A673 (cell line): Measurements from ENCODE around the gene TMC1. TPM values are rescaled to one million over a fixed set of nuclear protein-coding genes. Genes with fewer than 3 reads are reported as not detected.

ENCODE experiments used
- BruUV-seq: library from RNA; stranded (reverse); fragments of 400-500 nt; replicated peaks from 2 replicates; lab custom pipeline; 2021; lab: Mats Ljungman, UMichigan
- CTCF ChIA-PET: fragments of 300-600 bp; sonication (Branson Sonifier 250); formaldehyde crosslinking; loops from one replicate; lab custom pipeline; 2022; ENCODE audit warnings: antibody characterized with exemption; lab: Charles Lee
- POLR2A ChIA-PET: fragments of 300-600 bp; sonication (Branson Sonifier 250); formaldehyde crosslinking; loops from one replicate; lab custom pipeline; 2022; ENCODE audit warnings: antibody characterized with exemption; ENCODE audit not compliant: low non-redundant PET; lab: Charles Lee
- DNase-seq: peaks from one replicate; pipeline ENCODE4 v3.0.0-alpha.2; 2015; ENCODE audit warnings: low spot score
- H3K27ac ChIP-seq: fragments of 200-600 bp; sonication (generic); 2 replicates; pipeline ENCODE4 v1.5.1; 2016; ENCODE audit warnings: mixed run types, low read depth, mild to moderate bottlenecking, mixed read lengths, antibody characterized with exemption, low read length; ENCODE audit not compliant: poor library complexity, severe bottlenecking
- H3K27me3 ChIP-seq: fragments of 200-600 bp; sonication (generic); replicated peaks from 2 replicates; pipeline ENCODE4 v1.6.1; 2017; ENCODE audit warnings: mixed run types, low read depth, mild to moderate bottlenecking, mixed read lengths, antibody characterized with exemption, low read length; ENCODE audit not compliant: insufficient read depth, poor library complexity
- H3K36me3 ChIP-seq: fragments of 200-600 bp; sonication (generic); 2 replicates; pipeline ENCODE4 v1.6.1; 2016; ENCODE audit warnings: mixed run types, mild to moderate bottlenecking, mixed read lengths, antibody characterized with exemption, low read length; ENCODE audit not compliant: insufficient read depth, poor library complexity, severe bottlenecking
- H3K4me1 ChIP-seq: fragments of 200-600 bp; sonication (generic); 2 replicates; pipeline ENCODE4 v1.6.1; 2017; ENCODE audit warnings: mixed run types, mild to moderate bottlenecking, mixed read lengths, antibody characterized with exemption, low read length; ENCODE audit not compliant: insufficient read depth, poor library complexity, severe bottlenecking
- H3K4me3 ChIP-seq: fragments of 200-600 bp; sonication (generic); 2 replicates; pipeline ENCODE4 v1.5.1; 2016; ENCODE audit warnings: low read depth, mixed run types, mild to moderate bottlenecking, mixed read lengths, low read length; ENCODE audit not compliant: poor library complexity, severe bottlenecking
- H3K9me3 ChIP-seq: fragments of 200-600 bp; sonication (generic); 2 replicates; pipeline ENCODE4 v1.6.1; 2016; ENCODE audit warnings: mixed run types, low read depth, mild to moderate bottlenecking, mixed read lengths, antibody characterized with exemption, low read length; ENCODE audit not compliant: poor library complexity, severe bottlenecking
- EZH2 ChIP-seq: fragments of 200-600 bp; sonication (generic); IDR thresholded peaks from 2 replicates; pipeline ENCODE4 v1.6.1; 2017; ENCODE audit warnings: borderline replicate concordance, low read depth, mild to moderate bottlenecking, mixed read lengths, antibody characterized with exemption, low read length; ENCODE audit not compliant: poor library complexity, severe bottlenecking
- intact Hi-C: fragments of 100-400 bp; cut with micrococcal nuclease; formaldehyde crosslinking; loops from one replicate; pipeline ENCODE4 v1.10.0; 2022; ENCODE audit not compliant: unreplicated experiment
- total RNA-seq: library from RNA; stranded (reverse); gene quantifications from 2 replicates; pipeline ENCODE4 v1.2.3, GENCODE V29; 2021
- TF ChIP-seq, protein P1 (sequence below): fragments of 300-800, 200-600 bp; sonication (generic); conservative IDR thresholded peaks from 2 replicates; pipeline ENCODE4 v1.5.1; 2017; ENCODE audit warnings: low read depth, mild to moderate bottlenecking, antibody characterized with exemption, low read length, moderate library complexity, mixed read lengths

The TMC1 gene
- total RNA-seq, 1 experiment from 2014 or later, result 0.75 TPM

- no TSS peak for BruUV-seq
- intact Hi-C loops, result no loop called here
- H3K4me1 ChIP-seq, result no peaks in the 10 kb centered on the region
- CTCF ChIA-PET, result no interaction called here
- TF ChIP-seq, protein P1, sequence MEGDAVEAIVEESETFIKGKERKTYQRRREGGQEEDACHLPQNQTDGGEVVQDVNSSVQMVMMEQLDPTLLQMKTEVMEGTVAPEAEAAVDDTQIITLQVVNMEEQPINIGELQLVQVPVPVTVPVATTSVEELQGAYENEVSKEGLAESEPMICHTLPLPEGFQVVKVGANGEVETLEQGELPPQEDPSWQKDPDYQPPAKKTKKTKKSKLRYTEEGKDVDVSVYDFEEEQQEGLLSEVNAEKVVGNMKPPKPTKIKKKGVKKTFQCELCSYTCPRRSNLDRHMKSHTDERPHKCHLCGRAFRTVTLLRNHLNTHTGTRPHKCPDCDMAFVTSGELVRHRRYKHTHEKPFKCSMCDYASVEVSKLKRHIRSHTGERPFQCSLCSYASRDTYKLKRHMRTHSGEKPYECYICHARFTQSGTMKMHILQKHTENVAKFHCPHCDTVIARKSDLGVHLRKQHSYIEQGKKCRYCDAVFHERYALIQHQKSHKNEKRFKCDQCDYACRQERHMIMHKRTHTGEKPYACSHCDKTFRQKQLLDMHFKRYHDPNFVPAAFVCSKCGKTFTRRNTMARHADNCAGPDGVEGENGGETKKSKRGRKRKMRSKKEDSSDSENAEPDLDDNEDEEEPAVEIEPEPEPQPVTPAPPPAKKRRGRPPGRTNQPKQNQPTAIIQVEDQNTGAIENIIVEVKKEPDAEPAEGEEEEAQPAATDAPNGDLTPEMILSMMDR, result peak; percentile 32; the same call in 1 of the 2 replicates
- TF ChIP-seq EZH2, result no peak
- H3K27ac ChIP-seq, result no peak overlapping the region
- H3K9me3 ChIP-seq, result no peaks in the 10 kb centered on the region
- no peaks in the 10 kb centered on the region for H3K36me3 ChIP-seq
- peak; percentile 21 for DNase-seq
- POLR2A ChIA-PET, result no interaction called here
- H3K4me3 ChIP-seq, result no peak overlapping the region
- no peaks in the 10 kb centered on the region for H3K27me3 ChIP-seq
Measured at GRCh38 chr9:72718503-72718902, 197.1 kb downstream of the TMC1 start.

GRCh38 chr9:72721067-72721466, 199.7 kb downstream of the TMC1 start:
- Histone ChIP-seq H3K36me3 (no peaks in the 10 kb centered on the region), H3K27ac (no peak overlapping the region), H3K9me3 (no peaks in the 10 kb centered on the region), H3K4me3 (no peak overlapping the region), H3K27me3 (no peaks in the 10 kb centered on the region), H3K4me1 (no peaks in the 10 kb centered on the region)
- BruUV-seq, result no TSS peak
- intact Hi-C loops, result loop anchor here (10.0 kb wide), 1 partner anchor 54 kb away; no protein-coding TSS in a partner anchor
- ChIA-PET POLR2A (no interaction called here), CTCF (no interaction called here)
- no peak for DNase-seq
- TF ChIP-seq, protein P1, result no peak
- no peak for TF ChIP-seq EZH2

GRCh38 chr9:72726947-72727346, 205.5 kb downstream of the TMC1 start:
- POLR2A ChIA-PET, result no interaction called here

More at GRCh38 chr9:72726947-72727346, 205.5 kb downstream of the TMC1 start:
- DNase-seq, result no peak
- Histone ChIP-seq H3K4me3 (no peak overlapping the region), H3K4me1 (no peaks in the 10 kb centered on the region), H3K27me3 (no peaks in the 10 kb centered on the region), H3K36me3 (no peaks in the 10 kb centered on the region), H3K27ac (no peak overlapping the region), H3K9me3 (no peaks in the 10 kb centered on the region)
- BruUV-seq, result no TSS peak
- CTCF ChIA-PET, result no interaction called here
- TF ChIP-seq, protein P1, result no peak
- no peak for TF ChIP-seq EZH2
- intact Hi-C loops, result loop anchor here (10.0 kb wide), 1 partner anchor 48 kb away; no protein-coding TSS in a partner anchor
